GM23338 (cell line): ENCODE data around the gene ALDH3A2. TPM values are rescaled to one million over a fixed set of nuclear protein-coding genes. Genes with fewer than 3 reads are reported as not detected.

Experiments used
- ATAC-seq: fragments of 200-7000 bp; cut with Tn5 transposase; 3 replicates; pipeline ENCODE4 v1.9.1; 2020
- DNase-seq: peaks from one replicate; pipeline ENCODE4 v3.0.0-alpha.2; 2015; ENCODE audit warnings: low spot score
- H2AFZ ChIP-seq: fragments of 200-600 bp; sonication (generic); 2 replicates; pipeline ENCODE4 v1.8.0; 2016; ENCODE audit warnings: antibody characterized with exemption, mild to moderate bottlenecking, moderate library complexity
- H3F3A ChIP-seq: fragments of 200-600 bp; sonication (generic); replicated peaks from 2 replicates; pipeline ENCODE4 v1.8.0; 2017; ENCODE audit warnings: antibody characterized with exemption, mixed run types, low read depth
- H3K27ac ChIP-seq: fragments of 200-600 bp; sonication (generic); 2 replicates; pipeline ENCODE4 v1.6.1; 2016; ENCODE audit warnings: low read depth
- H3K27me3 ChIP-seq: fragments of 200-600 bp; sonication (generic); 2 replicates; pipeline ENCODE4 v1.8.0; 2016; ENCODE audit warnings: mild to moderate bottlenecking, mixed run types, moderate library complexity; ENCODE audit not compliant: insufficient read depth
- H3K36me3 ChIP-seq: fragments of 200-600 bp; sonication (generic); 2 replicates; pipeline ENCODE4 v1.8.0; 2016; ENCODE audit warnings: mild to moderate bottlenecking; ENCODE audit not compliant: insufficient read depth
- H3K4me1 ChIP-seq: fragments of 200-600 bp; sonication (generic); 2 replicates; pipeline ENCODE4 v1.8.0; 2016; ENCODE audit warnings: mild to moderate bottlenecking, moderate library complexity; ENCODE audit not compliant: insufficient read depth
- H3K4me2 ChIP-seq: fragments of 200-600 bp; sonication (generic); 2 replicates; pipeline ENCODE4 v1.7.1; 2017; ENCODE audit warnings: mixed run types
- H3K4me3 ChIP-seq: fragments of 200-600 bp; sonication (generic); 2 replicates; pipeline ENCODE4 v1.6.1; 2016; ENCODE audit warnings: mixed run types
- H3K79me2 ChIP-seq: fragments of 200-600 bp; sonication (generic); replicated peaks from 2 replicates; pipeline ENCODE4 v1.8.0; 2017; ENCODE audit warnings: mild to moderate bottlenecking; ENCODE audit not compliant: insufficient read depth
- H3K9me2 ChIP-seq: fragments of 200-600 bp; sonication (generic); 2 replicates; pipeline ENCODE4 v1.8.0; 2017; ENCODE audit not compliant: insufficient read depth
- H4K20me1 ChIP-seq: fragments of 200-600 bp; sonication (generic); replicated peaks from 2 replicates; pipeline ENCODE4 v1.8.0; 2017; ENCODE audit warnings: mild to moderate bottlenecking; ENCODE audit not compliant: insufficient read depth
- H3K27ac Mint-ChIP-seq: 2 replicates; pipeline ENCODE4 v1.8.0; 2020; ENCODE audit warnings: inconsistent platforms, mild to moderate bottlenecking, moderate library complexity, mixed read lengths
- H3K27me3 Mint-ChIP-seq: 3 replicates; pipeline ENCODE4 v1.8.0; 2022; ENCODE audit warnings: low read depth, mild to moderate bottlenecking, moderate library complexity, mixed read lengths, inconsistent platforms; ENCODE audit not compliant: insufficient read depth, poor library complexity
- H3K36me3 Mint-ChIP-seq: 3 replicates; pipeline ENCODE4 v1.8.0; 2021; ENCODE audit warnings: low read depth, mild to moderate bottlenecking, inconsistent platforms, moderate library complexity, mixed read lengths
- H3K4me1 Mint-ChIP-seq: 3 replicates; pipeline ENCODE4 v1.8.0; 2020; ENCODE audit warnings: mild to moderate bottlenecking, inconsistent platforms, mixed read lengths
- H3K4me3 Mint-ChIP-seq: 3 replicates; pipeline ENCODE4 v1.8.0; 2021; ENCODE audit warnings: moderate library complexity, mild to moderate bottlenecking, inconsistent platforms, mixed read lengths
- H3K9me3 Mint-ChIP-seq: 3 replicates; pipeline ENCODE4 v1.8.0; 2020; ENCODE audit warnings: moderate library complexity, mild to moderate bottlenecking, inconsistent platforms, mixed read lengths
- EZH2 ChIP-seq: fragments of 200-600 bp; sonication (generic); IDR thresholded peaks from one replicate; pipeline ENCODE4 v1.8.0; 2017; ENCODE audit warnings: antibody characterized with exemption, mild to moderate bottlenecking, low read depth; ENCODE audit not compliant: unreplicated experiment
- JUNB ChIP-seq: IDR thresholded peaks from one replicate; pipeline ENCODE4 v1.6.1; 2016; ENCODE audit warnings: antibody characterized with exemption; ENCODE audit not compliant: unreplicated experiment
- NANOG ChIP-seq: IDR thresholded peaks from 2 replicates; pipeline ENCODE4 v1.6.1; 2016; ENCODE audit warnings: antibody characterized with exemption, borderline replicate concordance
- POLR2AphosphoS5 ChIP-seq: IDR thresholded peaks from 2 replicates; pipeline ENCODE4 v1.6.1; 2016; ENCODE audit warnings: antibody characterized with exemption, low read depth
- REST ChIP-seq: IDR thresholded peaks from one replicate; pipeline ENCODE4 v1.6.1; 2018; ENCODE audit warnings: antibody characterized with exemption; ENCODE audit not compliant: unreplicated experiment
- STAT1 ChIP-seq: IDR thresholded peaks from one replicate; pipeline ENCODE4 v1.6.1; 2016; ENCODE audit warnings: antibody characterized with exemption; ENCODE audit not compliant: unreplicated experiment
- ZNF114 ChIP-seq: fragments of 250-450 bp; sonication (Bioruptor Pico); IDR thresholded peaks from 2 replicates; pipeline ENCODE4 v1.5.0; 2020; ENCODE audit warnings: mild to moderate bottlenecking, moderate library complexity
- polyA plus RNA-seq: library from polyadenylated mRNA; unstranded; fragments of >200 nt; fragmentation: Nextera tagmentation; extraction: Ambion mirVana; gene quantifications from 2 replicates; pipeline ENCODE4 v1.2.1, GENCODE V29; 2016
- total RNA-seq: library from RNA; depleted of rRNA; stranded (reverse); fragments of >200 nt; shearing (Covaris generic); gene quantifications from 2 replicates; pipeline ENCODE4 v1.2.3, GENCODE V29; 2014
- TF ChIP-seq, protein P1 (sequence below), 2 experiments: fragments of 200-600 bp in 1 of 2; sonication (generic) in 1 of 2; conservative IDR thresholded peaks; 2 replicates each; pipeline versions ENCODE4 v1.5.1 to v1.6.1; 2016 to 2017; ENCODE audit warnings: antibody characterized with exemption in 2 of 2, low read depth in 2 of 2, mild to moderate bottlenecking in 2 of 2, moderate library complexity in 1 of 2

Gene ALDH3A2
- total and polyA plus RNA-seq, 2 experiments from 2014 or later, result 31.3 to 159 TPM

GRCh38 chr17:19709841-19710240 is 61.3 kb downstream of the ALDH3A2 start (continued):
- TF ChIP-seq REST (no peak), JUNB (no peak)

DNA sequence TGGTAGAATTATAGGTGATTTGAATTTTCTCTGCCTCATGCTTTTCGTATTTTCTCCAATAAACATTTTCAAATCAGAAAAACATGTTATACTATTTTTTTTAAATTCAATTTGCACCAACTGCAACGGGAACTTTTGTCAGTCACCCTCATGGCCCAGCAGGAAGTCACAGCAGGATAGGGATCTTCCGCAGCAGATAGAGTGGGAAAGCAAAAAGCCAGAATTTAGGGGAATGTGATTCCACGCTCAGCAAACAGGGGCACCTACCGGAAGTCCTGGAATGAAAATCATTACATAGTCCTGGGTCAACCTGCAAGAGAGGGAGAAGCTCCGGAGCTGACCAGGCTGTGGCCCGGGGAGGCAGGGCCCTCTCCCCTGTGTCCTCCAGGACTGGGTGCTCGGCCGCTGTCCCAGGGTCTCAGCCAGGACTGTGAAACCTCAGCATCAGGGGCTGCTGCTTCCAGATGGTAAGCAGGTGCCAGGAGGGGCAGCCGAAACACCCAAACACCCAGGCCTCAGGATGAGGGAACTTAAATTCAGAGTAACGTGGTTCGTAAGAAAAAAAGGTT is 64.0 kb downstream of the ALDH3A2 start:
- H3K4me3 Mint-ChIP-seq, result no peak overlapping the region
- DNase-seq, result no peak
- no peak overlapping the region for H3K4me2 ChIP-seq
- no peaks in the 10 kb centered on the region for H3K27me3 ChIP-seq
- no peak overlapping the region for H2AFZ ChIP-seq
- 0 out of 2 replicates have a peak overlapping the region, but pooled peaks have one; percentile 30 for H3K27ac ChIP-seq
- H3K27me3 Mint-ChIP-seq, result peaks cover 5% of the 10 kb centered on the region
- H3K4me1 ChIP-seq, result 0 out of 2 replicates have a peak, but pooled peaks cover 6% of the 10 kb centered on the region
- no peaks in the 10 kb centered on the region for H3K9me2 ChIP-seq
- no peaks in the 10 kb centered on the region for H4K20me1 ChIP-seq
- H3K36me3 ChIP-seq, result no peaks in the 10 kb centered on the region
- no peak overlapping the region for H3K27ac Mint-ChIP-seq
- no peak overlapping the region for H3K4me3 ChIP-seq
- no peaks in the 10 kb centered on the region for H3K36me3 Mint-ChIP-seq
- no peak for TF ChIP-seq EZH2
- TF ChIP-seq, protein P1, sequence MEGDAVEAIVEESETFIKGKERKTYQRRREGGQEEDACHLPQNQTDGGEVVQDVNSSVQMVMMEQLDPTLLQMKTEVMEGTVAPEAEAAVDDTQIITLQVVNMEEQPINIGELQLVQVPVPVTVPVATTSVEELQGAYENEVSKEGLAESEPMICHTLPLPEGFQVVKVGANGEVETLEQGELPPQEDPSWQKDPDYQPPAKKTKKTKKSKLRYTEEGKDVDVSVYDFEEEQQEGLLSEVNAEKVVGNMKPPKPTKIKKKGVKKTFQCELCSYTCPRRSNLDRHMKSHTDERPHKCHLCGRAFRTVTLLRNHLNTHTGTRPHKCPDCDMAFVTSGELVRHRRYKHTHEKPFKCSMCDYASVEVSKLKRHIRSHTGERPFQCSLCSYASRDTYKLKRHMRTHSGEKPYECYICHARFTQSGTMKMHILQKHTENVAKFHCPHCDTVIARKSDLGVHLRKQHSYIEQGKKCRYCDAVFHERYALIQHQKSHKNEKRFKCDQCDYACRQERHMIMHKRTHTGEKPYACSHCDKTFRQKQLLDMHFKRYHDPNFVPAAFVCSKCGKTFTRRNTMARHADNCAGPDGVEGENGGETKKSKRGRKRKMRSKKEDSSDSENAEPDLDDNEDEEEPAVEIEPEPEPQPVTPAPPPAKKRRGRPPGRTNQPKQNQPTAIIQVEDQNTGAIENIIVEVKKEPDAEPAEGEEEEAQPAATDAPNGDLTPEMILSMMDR (conservative IDR thresholded peaks at IDR 0.05; ENCODE audit: low read depth in 2 of 2), result no peak
- TF ChIP-seq POLR2AphosphoS5, result no peak
- TF ChIP-seq ZNF114, result no peak
- no peak for TF ChIP-seq NANOG
- H3K9me3 Mint-ChIP-seq, result no peaks in the 10 kb centered on the region
- H3F3A ChIP-seq, result no peaks in the 10 kb centered on the region
- H3K79me2 ChIP-seq, result no peaks in the 10 kb centered on the region
- no peak for ATAC-seq
- H3K4me1 Mint-ChIP-seq, result peaks cover 14% of the 10 kb centered on the region; the same call in 2 of the 3 replicates

- H3K27ac ChIP-seq, result no peak overlapping the region
- H3K36me3 ChIP-seq, result no peaks in the 10 kb centered on the region
- H3K4me1 Mint-ChIP-seq, result peaks cover 14% of the 10 kb centered on the region
- no peaks in the 10 kb centered on the region for H4K20me1 ChIP-seq
- DNase-seq, result peak; percentile 76
- peak; percentile 87 for ATAC-seq
- 0 out of 2 replicates have a peak, but pooled peaks cover 6% of the 10 kb centered on the region for H3K4me1 ChIP-seq
- H2AFZ ChIP-seq, result 0 out of 2 replicates have a peak overlapping the region, but pooled peaks have one; percentile 63
- no peaks in the 10 kb centered on the region for H3K9me3 Mint-ChIP-seq
- H3K4me2 ChIP-seq, result no peak overlapping the region
- no peaks in the 10 kb centered on the region for H3K27me3 ChIP-seq
- no peaks in the 10 kb centered on the region for H3K79me2 ChIP-seq
- no peak overlapping the region for H3K4me3 ChIP-seq
- TF ChIP-seq STAT1 (no peak), POLR2AphosphoS5 (no peak), NANOG (no peak)
- TF ChIP-seq, protein P1 (conservative IDR thresholded peaks at IDR 0.05; ENCODE audit: low read depth in 2 of 2), result peak; percentile 23 to 50
- peaks cover 5% of the 10 kb centered on the region for H3K27me3 Mint-ChIP-seq
- no peaks in the 10 kb centered on the region for H3F3A ChIP-seq
- H3K9me2 ChIP-seq, result no peaks in the 10 kb centered on the region
- no peak overlapping the region for H3K4me3 Mint-ChIP-seq
- no peaks in the 10 kb centered on the region for H3K36me3 Mint-ChIP-seq
- H3K27ac Mint-ChIP-seq, result no peak overlapping the region
These were observed 64.9 kb downstream of the ALDH3A2 start for GRCh38 chr17:19713462-19713861.
